OCI-LY7 (cell line): Measurements from ENCODE around the gene FREY1. TPM values are rescaled to one million over a fixed set of nuclear protein-coding genes. Genes with fewer than 3 reads are reported as not detected.

Experiments
- BruUV-seq: library from RNA; stranded (reverse); fragments of 400-500 nt; replicated peaks from 2 replicates; lab custom pipeline; 2021; lab: Mats Ljungman, UMichigan
- CTCF ChIA-PET: fragments of 300-600 bp; sonication (Branson Sonifier 250); formaldehyde crosslinking; loops from one replicate; lab custom pipeline; 2022; ENCODE audit warnings: antibody characterized with exemption; ENCODE audit not compliant: unreplicated experiment; lab: Charles Lee
- POLR2A ChIA-PET: fragments of 300-600 bp; sonication (Branson Sonifier 250); formaldehyde crosslinking; loops from one replicate; lab custom pipeline; 2022; ENCODE audit warnings: antibody characterized with exemption; lab: Charles Lee
- DNase-seq: peaks from one replicate; pipeline ENCODE4 v3.0.0-alpha.2; 2015; ENCODE audit warnings: low spot score
- H2AFZ ChIP-seq: fragments of 200-600 bp; sonication (generic), shearing (Covaris generic); 2 replicates; pipeline ENCODE4 v1.6.1; 2014; ENCODE audit warnings: mild to moderate bottlenecking, antibody characterized with exemption, low read length, moderate library complexity
- H3K27ac ChIP-seq: fragments of 200-600 bp; sonication (generic); 2 replicates; pipeline ENCODE4 v1.5.1; 2014; ENCODE audit warnings: mixed run types, low read depth, mild to moderate bottlenecking, moderate library complexity, low read length, inconsistent platforms; ENCODE audit not compliant: poor library complexity, severe bottlenecking
- H3K36me3 ChIP-seq: fragments of 200-600 bp; sonication (generic); 2 replicates; pipeline ENCODE4 v1.6.1; 2014; ENCODE audit warnings: mild to moderate bottlenecking, antibody characterized with exemption, low read length, moderate library complexity, mixed read lengths; ENCODE audit not compliant: insufficient read depth
- H3K4me1 ChIP-seq: fragments of 200-600 bp; sonication (generic); 2 replicates; pipeline ENCODE4 v1.5.1; 2014; ENCODE audit warnings: mild to moderate bottlenecking, low read length; ENCODE audit not compliant: insufficient read depth, poor library complexity, severe bottlenecking
- H3K4me2 ChIP-seq: fragments of 200-600 bp; sonication (generic); 2 replicates; pipeline ENCODE4 v1.6.1; 2014; ENCODE audit warnings: mild to moderate bottlenecking, low read length
- H3K4me3 ChIP-seq: fragments of 200-600 bp; sonication (generic); 2 replicates; pipeline ENCODE4 v1.5.1; 2014; ENCODE audit warnings: mild to moderate bottlenecking, low read depth, low read length; ENCODE audit not compliant: poor library complexity, severe bottlenecking
- H3K79me2 ChIP-seq: fragments of 200-600 bp; sonication (generic); 2 replicates; pipeline ENCODE4 v1.6.1; 2016; ENCODE audit warnings: low read depth, mild to moderate bottlenecking, low read length, moderate library complexity, mixed read lengths; ENCODE audit not compliant: insufficient read depth
- H3K9me2 ChIP-seq: fragments of 200-600 bp; sonication (generic); 2 replicates; pipeline ENCODE4 v1.6.1; 2016; ENCODE audit warnings: mild to moderate bottlenecking, low read length, mixed read lengths; ENCODE audit not compliant: insufficient read depth
- H3K9me3 ChIP-seq: fragments of 200-600 bp; sonication (generic); 2 replicates; pipeline ENCODE4 v1.6.1; 2014; ENCODE audit warnings: mild to moderate bottlenecking, mixed run types, low read length, mixed read lengths
- H4K20me1 ChIP-seq: fragments of 200-600 bp; sonication (generic); 2 replicates; pipeline ENCODE4 v1.6.1; 2014; ENCODE audit warnings: mild to moderate bottlenecking, antibody characterized with exemption, low read length, moderate library complexity, mixed read lengths; ENCODE audit not compliant: insufficient read depth
- CTCF ChIP-seq: fragments of 200-600 bp; sonication (generic); conservative IDR thresholded peaks from 2 replicates; pipeline ENCODE4 v1.5.1; 2014; ENCODE audit warnings: mild to moderate bottlenecking, antibody characterized with exemption, low read length, moderate library complexity, mixed read lengths
- EZH2phosphoT487 ChIP-seq: fragments of 200-600 bp; sonication (generic); IDR thresholded peaks from 2 replicates; pipeline ENCODE4 v1.6.1; 2018; ENCODE audit warnings: low read depth, borderline replicate concordance, mild to moderate bottlenecking, mixed run types, antibody characterized with exemption, low read length, moderate library complexity, mixed read lengths
- intact Hi-C: fragments of 100-400 bp; cut with micrococcal nuclease; formaldehyde crosslinking; loops from one replicate; pipeline ENCODE4 v1.10.0; 2022; ENCODE audit not compliant: unreplicated experiment
- total RNA-seq, 2 experiments: library from RNA; depleted of rRNA in 1 of 2; stranded (reverse); fragments of >200 nt in 1 of 2; shearing (Covaris generic) in 1 of 2; gene quantifications; 2 replicates each; pipeline ENCODE4 v1.2.3, GENCODE V29; 2014 to 2022

The FREY1 gene
- total RNA-seq, 2 experiments from 2014 or later = 3.3 to 3.7 TPM

GRCh38 chr11:45884596-45885185, 22.4 kb downstream of the FREY1 start:
- peak overlapping the region; percentile 57 for H3K4me3 ChIP-seq

GRCh38 chr11:45881708-45882368, 25.2 kb downstream of the FREY1 start:
- ChIA-PET POLR2A (interaction anchor here (1.1 kb wide), 1 partner anchor 22 kb away, joined by 4 read pairs; no protein-coding TSS in a partner anchor), CTCF (no interaction called here)
- no peaks in the 10 kb centered on the region for H3K79me2 ChIP-seq
- H4K20me1 ChIP-seq = no peaks in the 10 kb centered on the region
- DNase-seq = no peak
- H3K4me1 ChIP-seq = no peaks in the 10 kb centered on the region
- intact Hi-C loops = no loop called here
- H3K36me3 ChIP-seq = no peaks in the 10 kb centered on the region
- no TSS peak for BruUV-seq
- no peak overlapping the region for H2AFZ ChIP-seq
- no peaks in the 10 kb centered on the region for H3K9me2 ChIP-seq
- H3K4me3 ChIP-seq = no peak overlapping the region
- H3K4me2 ChIP-seq = no peak overlapping the region
- H3K27ac ChIP-seq = no peak overlapping the region
- TF ChIP-seq EZH2phosphoT487 = no peak
- TF ChIP-seq CTCF = no peak
- no peaks in the 10 kb centered on the region for H3K9me3 ChIP-seq

More at GRCh38 chr11:45884596-45885185, 22.4 kb downstream of the FREY1 start:
- POLR2A ChIA-PET = no interaction called here
- peak overlapping the region; percentile 83 for H3K4me2 ChIP-seq
- H3K9me2 ChIP-seq = no peaks in the 10 kb centered on the region
- no peak overlapping the region for H2AFZ ChIP-seq
- H3K4me1 ChIP-seq = no peaks in the 10 kb centered on the region
- intact Hi-C loops = no loop called here
- no peak for DNase-seq
- H3K36me3 ChIP-seq = no peaks in the 10 kb centered on the region
- no peak overlapping the region for H3K27ac ChIP-seq
- BruUV-seq = no TSS peak
- TF ChIP-seq EZH2phosphoT487 = no peak
- TF ChIP-seq CTCF = no peak
- H4K20me1 ChIP-seq = no peaks in the 10 kb centered on the region
- CTCF ChIA-PET = no interaction called here
- no peaks in the 10 kb centered on the region for H3K79me2 ChIP-seq
- no peaks in the 10 kb centered on the region for H3K9me3 ChIP-seq
